Lower lobe of right lung (tissue), 2 donors: Measurements from ENCODE around the gene CKM. TPM values are rescaled to one million over a fixed set of nuclear protein-coding genes. Genes with fewer than 3 reads are reported as not detected.

ENCODE experiments used
- ATAC-seq, 2 donors: fragments of 200-7000 bp; cut with Tn5 transposase; one replicate each; pipeline ENCODE4 v1.9.1; 2020 to 2022; ENCODE audit warnings: mild to moderate bottlenecking in 2 of 2, moderate library complexity in 2 of 2
- DNase-seq: peaks from one replicate; pipeline ENCODE4 v3.0.0-alpha.2; 2020
- H3K27ac ChIP-seq: fragments of 200-600 bp; one replicate; pipeline ENCODE4 v1.8.0; 2022
- H3K27me3 ChIP-seq: fragments of 200-600 bp; one replicate; pipeline ENCODE4 v1.8.0; 2022; ENCODE audit warnings: low read depth
- H3K36me3 ChIP-seq: fragments of 200-600 bp; one replicate; pipeline ENCODE4 v1.8.0; 2022; ENCODE audit warnings: mild to moderate bottlenecking
- H3K4me1 ChIP-seq: fragments of 200-600 bp; one replicate; pipeline ENCODE4 v1.8.0; 2022
- H3K4me3 ChIP-seq: fragments of 200-600 bp; one replicate; pipeline ENCODE4 v1.8.0; 2022; ENCODE audit warnings: mild to moderate bottlenecking
- H3K9me3 ChIP-seq: fragments of 200-600 bp; one replicate; pipeline ENCODE4 v1.8.0; 2022
- intact Hi-C: fragments of 100-400 bp; cut with DNase I; formaldehyde crosslinking; loops from one replicate; pipeline ENCODE4 v1.11.0; 2022
- total RNA-seq: library from RNA; stranded (reverse); fragmentation: NEBNext Ultra II Directional; extraction: Animal tissue kit (Norgen Biotek cat#: 25700); gene quantifications from one replicate; pipeline ENCODE4 v1.2.1, GENCODE V29; 2021
- TF ChIP-seq, protein P1 (sequence below): fragments of 200-600 bp; IDR thresholded peaks from one replicate; pipeline ENCODE4 v1.8.0; 2022; ENCODE audit warnings: antibody characterized with exemption, mild to moderate bottlenecking
- donor health status: DM: no; HTN: yes; CAD: no; lungs with severe emphysema.

The CKM gene
- total RNA-seq, 1 donor from 2014 or later = 0.24 TPM

DNA sequence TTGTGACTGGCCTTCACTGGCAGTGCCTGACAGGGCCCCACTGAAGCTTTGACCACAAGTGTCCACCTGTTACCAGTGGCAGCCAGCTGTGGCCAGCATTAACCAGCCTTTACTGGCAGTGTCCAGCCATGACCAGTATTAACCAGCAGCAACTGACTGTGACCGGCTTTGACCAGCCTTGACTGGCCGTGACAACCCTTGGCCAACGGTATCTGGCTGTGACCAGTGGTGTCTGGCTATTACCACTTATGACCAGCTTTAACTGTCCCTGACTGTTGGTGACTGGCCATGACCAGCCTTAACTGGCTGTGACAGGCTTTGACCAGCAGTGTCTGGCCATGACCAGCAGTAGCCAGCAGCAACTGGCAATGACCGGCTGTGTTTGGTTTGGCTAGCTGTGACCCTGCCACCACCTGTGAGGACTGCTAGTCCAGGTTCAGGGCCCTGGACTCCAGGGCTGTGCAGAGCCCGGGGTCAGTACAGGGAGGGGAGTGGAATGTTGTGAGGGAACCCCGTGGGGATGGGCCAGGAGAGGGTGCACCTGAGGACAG lies 32.2 kb downstream of the CKM start:
- ATAC-seq (peak in 1 of 2 donors; percentile 19), DNase-seq (no peak)
- Histone ChIP-seq H3K4me3 (no peak overlapping the region), H3K27me3 (no peaks in the 10 kb centered on the region), H3K36me3 (peaks cover 64% of the 10 kb centered on the region), H3K27ac (no peak overlapping the region), H3K4me1 (no peaks in the 10 kb centered on the region), H3K9me3 (no peaks in the 10 kb centered on the region)
- TF ChIP-seq, protein P1, sequence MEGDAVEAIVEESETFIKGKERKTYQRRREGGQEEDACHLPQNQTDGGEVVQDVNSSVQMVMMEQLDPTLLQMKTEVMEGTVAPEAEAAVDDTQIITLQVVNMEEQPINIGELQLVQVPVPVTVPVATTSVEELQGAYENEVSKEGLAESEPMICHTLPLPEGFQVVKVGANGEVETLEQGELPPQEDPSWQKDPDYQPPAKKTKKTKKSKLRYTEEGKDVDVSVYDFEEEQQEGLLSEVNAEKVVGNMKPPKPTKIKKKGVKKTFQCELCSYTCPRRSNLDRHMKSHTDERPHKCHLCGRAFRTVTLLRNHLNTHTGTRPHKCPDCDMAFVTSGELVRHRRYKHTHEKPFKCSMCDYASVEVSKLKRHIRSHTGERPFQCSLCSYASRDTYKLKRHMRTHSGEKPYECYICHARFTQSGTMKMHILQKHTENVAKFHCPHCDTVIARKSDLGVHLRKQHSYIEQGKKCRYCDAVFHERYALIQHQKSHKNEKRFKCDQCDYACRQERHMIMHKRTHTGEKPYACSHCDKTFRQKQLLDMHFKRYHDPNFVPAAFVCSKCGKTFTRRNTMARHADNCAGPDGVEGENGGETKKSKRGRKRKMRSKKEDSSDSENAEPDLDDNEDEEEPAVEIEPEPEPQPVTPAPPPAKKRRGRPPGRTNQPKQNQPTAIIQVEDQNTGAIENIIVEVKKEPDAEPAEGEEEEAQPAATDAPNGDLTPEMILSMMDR = no peak
- intact Hi-C loops = no loop called here

DNA sequence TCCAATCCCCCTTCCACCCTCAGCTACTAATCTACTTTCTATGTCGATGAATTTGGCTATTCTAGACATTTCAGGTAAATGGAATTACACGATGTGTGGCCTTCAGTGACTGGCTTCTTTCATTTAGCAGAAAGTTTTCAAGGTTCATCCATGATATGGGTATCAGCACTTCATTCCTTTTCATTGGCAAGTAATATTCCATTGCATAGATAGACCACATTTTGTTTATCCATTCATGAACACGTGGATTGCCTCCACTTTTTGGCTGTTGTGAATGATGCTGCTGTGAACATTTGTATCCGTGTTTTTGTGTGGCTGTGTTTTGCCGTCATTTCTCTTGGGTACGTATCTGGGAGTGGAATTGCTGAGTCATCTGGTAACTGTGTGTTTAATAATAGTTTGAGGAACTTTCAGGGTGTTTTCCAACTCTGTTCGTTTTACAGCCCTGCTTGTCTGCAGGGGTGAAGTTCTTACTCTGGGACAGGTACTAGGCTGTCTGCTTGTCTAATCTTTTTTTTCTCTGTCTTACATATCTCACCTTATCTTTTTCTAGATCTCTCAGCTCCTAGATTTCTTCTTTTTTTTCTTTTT lies 39.1 kb downstream of the CKM start:
- no peaks in the 10 kb centered on the region for H3K4me1 ChIP-seq
- peaks cover 71% of the 10 kb centered on the region for H3K36me3 ChIP-seq
- peak in 1 of 2 donors; percentile 56 for ATAC-seq
- no peak overlapping the region for H3K4me3 ChIP-seq
- no peak overlapping the region for H3K27ac ChIP-seq
- no peaks in the 10 kb centered on the region for H3K27me3 ChIP-seq
- TF ChIP-seq, protein P1 = no peak
- DNase-seq = no peak
- no peaks in the 10 kb centered on the region for H3K9me3 ChIP-seq
- intact Hi-C loops = no loop called here

GRCh38 chr19:45280471-45280961 lies 42.2 kb downstream of the CKM start:
- DNase-seq (no peak), ATAC-seq (no peak)
- Histone ChIP-seq H3K36me3 (peaks cover 67% of the 10 kb centered on the region), H3K4me3 (no peak overlapping the region), H3K9me3 (no peaks in the 10 kb centered on the region), H3K4me1 (no peaks in the 10 kb centered on the region), H3K27ac (peak overlapping the region; percentile 14), H3K27me3 (no peaks in the 10 kb centered on the region)
- TF ChIP-seq, protein P1 = no peak
- intact Hi-C loops = no loop called here

GRCh38 chr19:45279587-45280192 lies 43.0 kb downstream of the CKM start:
- no peak for ATAC-seq
- intact Hi-C loops = no loop called here
- Histone ChIP-seq H3K9me3 (no peaks in the 10 kb centered on the region), H3K4me3 (no peak overlapping the region), H3K4me1 (no peaks in the 10 kb centered on the region), H3K27me3 (no peaks in the 10 kb centered on the region), H3K36me3 (peaks cover 67% of the 10 kb centered on the region), H3K27ac (no peak overlapping the region)
- TF ChIP-seq, protein P1 = no peak
- no peak for DNase-seq

DNA sequence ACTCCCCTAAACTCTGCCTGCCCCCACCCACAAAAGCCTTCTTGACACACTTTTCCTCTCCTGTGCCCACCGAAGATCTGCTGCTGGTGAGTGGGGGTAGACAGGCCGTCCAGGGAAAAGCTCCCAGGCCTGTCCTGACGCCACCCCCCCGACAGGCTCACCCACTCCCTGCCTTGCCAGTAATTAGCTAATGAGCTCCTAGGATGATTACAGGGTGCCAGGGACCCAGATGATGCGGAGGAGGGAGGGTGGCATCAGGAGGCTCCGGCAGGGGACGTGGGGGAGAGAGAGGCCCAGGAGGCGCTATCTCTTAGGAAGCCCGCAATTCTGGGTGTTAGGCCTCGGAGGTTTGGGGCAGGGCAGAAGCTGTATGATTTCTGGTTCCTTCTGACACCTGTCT lies 44.6 kb downstream of the CKM start:
- ATAC-seq (no peak), DNase-seq (no peak)
- H3K36me3 ChIP-seq = peaks cover 77% of the 10 kb centered on the region
- no peak overlapping the region for H3K27ac ChIP-seq
- H3K9me3 ChIP-seq = no peaks in the 10 kb centered on the region
- TF ChIP-seq, protein P1 = no peak
- peaks cover under 1% of the 10 kb centered on the region for H3K4me1 ChIP-seq
- no peak overlapping the region for H3K4me3 ChIP-seq
- H3K27me3 ChIP-seq = no peaks in the 10 kb centered on the region
- intact Hi-C loops = no loop called here
